Right lobe of liver (tissue), 4 donors: ENCODE measurements around the gene GFPT1.

Source experiments
- POLR2A ChIP-seq: fragments of 450-650 bp; IDR thresholded peaks from one replicate; pipeline ENCODE4 v1.6.1; 2017; ENCODE audit warnings: antibody characterized with exemption, mild to moderate bottlenecking
- TF ChIP-seq, protein P1 (sequence below), 4 donors: fragments of 200-600 bp in 3 of 4; fragments of 450-650 bp in 1 of 4; IDR thresholded peaks; one replicate each; pipeline versions ENCODE4 v1.5.1 to v1.8.0; 2016 to 2022; ENCODE audit warnings: antibody characterized with exemption in 4 of 4, mild to moderate bottlenecking in 2 of 4
- donor health status: DM: no; HTN: no; CAD: no.
- donor health status: DM: no; HTN: no; CAD: no.
- donor health status: DM: no; HTN: yes; CAD: no.

GRCh38 chr2:69291721-69292120 lies 95.3 kb downstream of the GFPT1 start:
- TF ChIP-seq, protein P1, sequence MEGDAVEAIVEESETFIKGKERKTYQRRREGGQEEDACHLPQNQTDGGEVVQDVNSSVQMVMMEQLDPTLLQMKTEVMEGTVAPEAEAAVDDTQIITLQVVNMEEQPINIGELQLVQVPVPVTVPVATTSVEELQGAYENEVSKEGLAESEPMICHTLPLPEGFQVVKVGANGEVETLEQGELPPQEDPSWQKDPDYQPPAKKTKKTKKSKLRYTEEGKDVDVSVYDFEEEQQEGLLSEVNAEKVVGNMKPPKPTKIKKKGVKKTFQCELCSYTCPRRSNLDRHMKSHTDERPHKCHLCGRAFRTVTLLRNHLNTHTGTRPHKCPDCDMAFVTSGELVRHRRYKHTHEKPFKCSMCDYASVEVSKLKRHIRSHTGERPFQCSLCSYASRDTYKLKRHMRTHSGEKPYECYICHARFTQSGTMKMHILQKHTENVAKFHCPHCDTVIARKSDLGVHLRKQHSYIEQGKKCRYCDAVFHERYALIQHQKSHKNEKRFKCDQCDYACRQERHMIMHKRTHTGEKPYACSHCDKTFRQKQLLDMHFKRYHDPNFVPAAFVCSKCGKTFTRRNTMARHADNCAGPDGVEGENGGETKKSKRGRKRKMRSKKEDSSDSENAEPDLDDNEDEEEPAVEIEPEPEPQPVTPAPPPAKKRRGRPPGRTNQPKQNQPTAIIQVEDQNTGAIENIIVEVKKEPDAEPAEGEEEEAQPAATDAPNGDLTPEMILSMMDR (IDR thresholded peaks at IDR 0.05): no peak
- no peak for TF ChIP-seq POLR2A
